Stimulated activated effector memory CD8-positive, alpha-beta T cell treated with anti-CD3 and anti-CD28 coated beads, Interleukin-12 subunit alpha, Interleukin-12 subunit beta, amount 100 ng/mL, for 72 hours (primary cell): ENCODE data around the gene CRADD.
"Not testable (repeated sequence)": the region's sequence is repeated elsewhere in the genome, so short reads cannot be mapped to it uniquely, and the experiment has no call there.

Experiments
- ATAC-seq: fragments of 150-1000 bp; cut with Tn5 transposase; 2 replicates; pipeline ENCODE4 v1.10.0; 2021
- DNase-seq, 2 donors: peaks; one replicate each; pipeline ENCODE4 v3.0.0; 2021 to 2022; ENCODE audit warnings: low spot score in 2 of 2
- H3K27ac Mint-ChIP-seq: one replicate; pipeline ENCODE4 v1.8.0; 2022; ENCODE audit warnings: mild to moderate bottlenecking, mixed read lengths
- H3K36me3 Mint-ChIP-seq: one replicate; pipeline ENCODE4 v1.8.0; 2022; ENCODE audit warnings: mild to moderate bottlenecking, mixed read lengths
- H3K4me1 Mint-ChIP-seq: one replicate; pipeline ENCODE4 v1.8.0; 2022; ENCODE audit warnings: mixed read lengths
- H3K4me3 Mint-ChIP-seq: one replicate; pipeline ENCODE4 v1.8.0; 2022; ENCODE audit warnings: mild to moderate bottlenecking, mixed read lengths
- H3K9me3 Mint-ChIP-seq: one replicate; pipeline ENCODE4 v1.8.0; 2022; ENCODE audit warnings: mixed read lengths

CRADD gene

DNA sequence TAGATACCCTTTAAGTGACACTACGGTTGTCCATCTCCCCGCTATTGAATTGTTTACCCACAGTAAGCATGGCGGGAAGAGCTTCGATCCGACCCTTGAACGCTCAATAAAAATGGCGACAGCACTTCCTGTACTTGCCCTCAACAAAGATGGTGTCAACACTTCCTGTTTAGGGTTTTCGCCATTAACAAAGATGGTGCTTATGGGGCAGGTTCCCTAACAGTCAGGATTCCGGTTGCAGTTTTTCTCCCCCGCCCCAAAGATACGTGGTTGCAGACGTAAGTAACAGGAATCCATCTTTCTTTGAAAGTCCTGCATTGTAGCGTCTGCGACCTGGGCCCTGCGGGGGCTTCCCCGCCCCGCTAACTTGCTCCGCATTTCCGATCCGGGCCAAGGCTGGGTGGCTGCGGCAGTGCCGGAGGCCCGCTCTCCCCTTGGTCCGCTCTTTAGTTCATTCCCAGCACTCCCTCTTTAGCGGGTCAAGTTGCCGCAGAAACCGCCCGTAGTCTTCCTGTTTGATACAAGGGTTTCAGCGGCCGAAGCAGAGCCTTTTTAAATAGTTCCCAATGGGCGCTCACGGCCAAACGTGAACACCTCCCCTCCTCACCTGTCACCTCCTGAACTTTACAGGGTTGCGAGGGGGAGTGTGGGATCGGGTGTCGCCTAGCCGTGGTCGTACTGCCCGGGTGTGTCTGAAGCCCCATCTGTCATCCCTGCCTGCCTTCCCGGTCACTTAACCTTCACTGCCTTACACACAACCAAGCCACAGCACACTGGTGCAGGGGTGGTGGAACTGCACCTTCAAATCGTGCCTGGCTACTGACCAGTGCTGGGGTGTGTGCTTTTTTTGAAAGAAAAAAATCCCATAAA, at the start of gene CRADD:
Gene CRADD, plus strand, starts transcription at position 181 of the 870 bp plus-strand sequence.
- peak; percentile 95 for ATAC-seq
- peaks cover 40% of the 10 kb centered on the region for H3K4me1 Mint-ChIP-seq
- peaks cover 15% of the 10 kb centered on the region for H3K36me3 Mint-ChIP-seq
- peak; percentile 60 to 88 for DNase-seq
- H3K4me3 Mint-ChIP-seq = peak within 1 kb of the TSS; percentile 95
- H3K9me3 Mint-ChIP-seq = no peaks in the 10 kb centered on the region
- peak within 1 kb of the TSS; percentile 100 for H3K27ac Mint-ChIP-seq

- DNase-seq = no peak
- Mint-ChIP-seq H3K36me3 (no peaks in the 10 kb centered on the region), H3K9me3 (no peaks in the 10 kb centered on the region), H3K4me1 (no peaks in the 10 kb centered on the region), H3K27ac (no peak overlapping the region), H3K4me3 (no peak overlapping the region)
- ATAC-seq = no peak
These were observed 44.8 kb upstream of the CRADD start for GRCh38 chr12:93632383-93632782.

- Mint-ChIP-seq H3K27ac (no peak overlapping the region), H3K4me1 (no peaks in the 10 kb centered on the region), H3K36me3 (no peaks in the 10 kb centered on the region), H3K4me3 (no peak overlapping the region), H3K9me3 (no peaks in the 10 kb centered on the region)
- DNase-seq (no peak), ATAC-seq (no peak)
These were observed 42.8 kb upstream of the CRADD start for GRCh38 chr12:93634416-93634815.

DNA sequence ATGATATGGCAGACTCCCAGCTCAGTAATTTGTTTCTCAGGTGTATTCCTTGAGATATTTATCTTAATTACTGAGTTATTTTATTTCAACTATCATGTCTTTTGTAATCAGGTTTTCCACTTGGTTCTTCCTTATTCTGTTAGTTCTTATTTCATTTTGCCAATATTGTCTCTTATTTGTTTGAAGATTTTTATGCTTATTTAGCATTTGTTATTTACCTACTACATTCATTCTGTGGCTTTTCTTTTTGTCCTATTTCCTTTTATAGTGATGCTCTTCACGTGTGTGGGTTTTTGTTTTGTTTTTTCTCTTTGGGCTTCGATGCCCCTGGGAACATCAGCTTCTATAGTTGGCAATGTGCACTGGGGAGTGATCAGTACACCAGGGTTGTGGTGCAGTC, 40.5 kb upstream of the CRADD start:
- ATAC-seq (no peak), DNase-seq (no peak)
- Mint-ChIP-seq H3K36me3 (no peaks in the 10 kb centered on the region), H3K9me3 (no peaks in the 10 kb centered on the region), H3K4me3 (no peak overlapping the region), H3K27ac (no peak overlapping the region), H3K4me1 (no peaks in the 10 kb centered on the region)

- no peak for ATAC-seq
- H3K9me3 Mint-ChIP-seq = no peaks in the 10 kb centered on the region
These were observed 39.1 kb upstream of the CRADD start for GRCh38 chr12:93638095-93638494.

GRCh38 chr12:93638954-93639353, 38.2 kb upstream of the CRADD start:
- no peak for ATAC-seq
- no peak for DNase-seq
- H3K4me1 Mint-ChIP-seq = no peaks in the 10 kb centered on the region
- H3K9me3 Mint-ChIP-seq = no peaks in the 10 kb centered on the region
- H3K36me3 Mint-ChIP-seq = no peaks in the 10 kb centered on the region
- no peak overlapping the region for H3K4me3 Mint-ChIP-seq
- no peak overlapping the region for H3K27ac Mint-ChIP-seq

More at GRCh38 chr12:93638095-93638494, 39.1 kb upstream of the CRADD start:
- Mint-ChIP-seq H3K4me3 (no peak overlapping the region), H3K4me1 (no peaks in the 10 kb centered on the region), H3K36me3 (no peaks in the 10 kb centered on the region), H3K27ac (no peak overlapping the region)
- DNase-seq = no peak

DNA sequence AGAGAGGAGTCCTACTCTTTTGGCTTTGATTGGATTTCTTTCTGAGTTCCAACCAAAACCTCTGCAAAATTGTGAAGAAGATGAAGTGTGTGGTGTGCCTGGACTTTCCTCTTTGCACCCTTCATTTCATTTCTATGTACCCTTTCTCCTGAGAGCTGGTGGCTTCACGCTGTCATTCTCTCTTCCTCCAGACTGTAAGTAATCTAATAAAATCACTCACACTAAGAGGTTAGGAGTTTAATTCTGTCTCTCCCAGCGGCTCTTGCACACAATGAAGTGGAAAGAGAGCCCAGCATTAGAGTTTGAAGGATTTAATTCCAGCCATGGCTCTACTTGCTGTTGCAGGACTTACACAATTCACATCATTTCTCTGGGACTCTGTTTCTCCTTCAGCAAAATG, 37.8 kb upstream of the CRADD start:
- no peak for ATAC-seq
- no peak for DNase-seq
- no peak overlapping the region for H3K4me3 Mint-ChIP-seq

GRCh38 chr12:93641380-93641779, 35.8 kb upstream of the CRADD start:
- not testable (repeated sequence) for H3K36me3 Mint-ChIP-seq, H3K4me3 Mint-ChIP-seq, H3K27ac Mint-ChIP-seq, DNase-seq, H3K4me1 Mint-ChIP-seq, ATAC-seq, H3K9me3 Mint-ChIP-seq

More for the DNA sequence above, 37.8 kb upstream of the CRADD start:
- Mint-ChIP-seq H3K36me3 (no peaks in the 10 kb centered on the region), H3K27ac (no peak overlapping the region), H3K9me3 (no peaks in the 10 kb centered on the region), H3K4me1 (no peaks in the 10 kb centered on the region)

- H3K4me1 Mint-ChIP-seq = no peaks in the 10 kb centered on the region
- H3K9me3 Mint-ChIP-seq = no peaks in the 10 kb centered on the region
- H3K27ac Mint-ChIP-seq = no peak overlapping the region
- no peak overlapping the region for H3K4me3 Mint-ChIP-seq
- no peaks in the 10 kb centered on the region for H3K36me3 Mint-ChIP-seq
- ATAC-seq (no peak), DNase-seq (no peak)
These were observed 34.4 kb upstream of the CRADD start for GRCh38 chr12:93642751-93643150.

- no peaks in the 10 kb centered on the region for H3K9me3 Mint-ChIP-seq
- no peak overlapping the region for H3K27ac Mint-ChIP-seq
- no peaks in the 10 kb centered on the region for H3K36me3 Mint-ChIP-seq
- no peak overlapping the region for H3K4me3 Mint-ChIP-seq
- no peak for DNase-seq
- ATAC-seq = no peak
- no peaks in the 10 kb centered on the region for H3K4me1 Mint-ChIP-seq
These were observed 31.5 kb upstream of the CRADD start for GRCh38 chr12:93645702-93646101.

- Mint-ChIP-seq H3K36me3 (no peaks in the 10 kb centered on the region), H3K9me3 (no peaks in the 10 kb centered on the region), H3K27ac (no peak overlapping the region), H3K4me3 (no peak overlapping the region), H3K4me1 (no peaks in the 10 kb centered on the region)
- no peak for ATAC-seq
- DNase-seq = no peak
These were observed 26.5 kb upstream of the CRADD start for GRCh38 chr12:93650626-93651025.

GRCh38 chr12:93653079-93653478, 24.1 kb upstream of the CRADD start:
- no peak for DNase-seq
- peak; percentile 43 for ATAC-seq

DNA sequence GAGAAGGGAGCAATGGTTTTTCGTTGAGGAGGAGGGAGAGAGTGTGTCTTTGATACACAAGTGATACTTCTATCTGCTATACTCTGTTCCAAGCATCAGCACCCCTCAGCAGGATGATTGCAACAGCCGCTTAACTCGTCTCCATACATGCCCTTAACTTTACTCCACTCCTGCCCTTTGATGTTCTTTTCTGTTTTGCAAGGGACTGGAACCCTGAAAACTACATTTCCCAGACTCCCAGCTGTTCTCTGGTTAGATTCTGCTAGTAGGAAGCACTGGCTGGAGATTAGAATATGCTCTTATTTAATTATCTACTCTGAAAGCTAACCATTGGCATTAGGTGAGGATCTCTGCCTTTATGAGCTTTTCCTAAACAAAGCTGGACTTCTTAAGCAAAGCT, 23.5 kb upstream of the CRADD start:
- DNase-seq = no peak
- Mint-ChIP-seq H3K4me1 (no peaks in the 10 kb centered on the region), H3K36me3 (no peaks in the 10 kb centered on the region), H3K4me3 (no peak overlapping the region), H3K9me3 (no peaks in the 10 kb centered on the region), H3K27ac (no peak overlapping the region)
- ATAC-seq = no peak

More at GRCh38 chr12:93653079-93653478, 24.1 kb upstream of the CRADD start:
- Mint-ChIP-seq H3K4me3 (no peak overlapping the region), H3K4me1 (no peaks in the 10 kb centered on the region), H3K36me3 (no peaks in the 10 kb centered on the region), H3K9me3 (no peaks in the 10 kb centered on the region), H3K27ac (no peak overlapping the region)

- Mint-ChIP-seq H3K9me3 (no peaks in the 10 kb centered on the region), H3K4me1 (no peaks in the 10 kb centered on the region), H3K27ac (no peak overlapping the region), H3K36me3 (no peaks in the 10 kb centered on the region), H3K4me3 (no peak overlapping the region)
- ATAC-seq (no peak), DNase-seq (no peak)
These were observed 22.8 kb upstream of the CRADD start for GRCh38 chr12:93654421-93654820.

DNA sequence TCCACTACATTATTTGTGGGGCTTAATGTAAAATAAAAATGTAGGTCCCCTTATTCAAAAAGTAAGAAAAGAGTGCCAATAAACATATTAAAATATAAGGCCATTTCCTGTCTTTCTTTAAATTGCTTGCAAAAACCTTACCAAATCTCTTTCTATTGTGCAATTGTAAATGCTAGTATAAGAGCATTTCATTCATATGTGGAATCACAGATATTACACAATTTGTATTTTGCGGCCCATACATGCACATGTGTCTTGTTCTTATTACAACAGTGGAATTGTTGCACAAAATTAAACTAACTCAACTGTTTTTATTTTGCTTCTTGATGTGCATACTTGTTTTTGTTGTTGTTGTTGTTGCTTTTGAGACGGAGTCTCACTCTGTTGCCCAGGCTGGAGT, 20.1 kb upstream of the CRADD start:
- Mint-ChIP-seq H3K4me3 (no peak overlapping the region), H3K27ac (no peak overlapping the region), H3K4me1 (no peaks in the 10 kb centered on the region), H3K36me3 (no peaks in the 10 kb centered on the region), H3K9me3 (no peaks in the 10 kb centered on the region)
- ATAC-seq (no peak), DNase-seq (no peak)

- DNase-seq (no peak), ATAC-seq (no peak)
- Mint-ChIP-seq H3K4me3 (no peak overlapping the region), H3K9me3 (no peaks in the 10 kb centered on the region), H3K27ac (no peak overlapping the region), H3K4me1 (no peaks in the 10 kb centered on the region), H3K36me3 (no peaks in the 10 kb centered on the region)
These were observed 16.2 kb upstream of the CRADD start for GRCh38 chr12:93661021-93661420.
